Loucy (cell line): ENCODE results near the gene DCAF6.
A peak's percentile ranks its signal among the peaks of the same experiment; 100 is the strongest.

ENCODE experiments used
- H2AFZ ChIP-seq: fragments of 200-600 bp; sonication (generic); 2 replicates; pipeline ENCODE4 v1.6.0; 2016; ENCODE audit warnings: antibody characterized with exemption, mild to moderate bottlenecking, low read length, moderate library complexity
- H3F3A ChIP-seq: fragments of 200-600 bp; 2 replicates; pipeline ENCODE4 v1.6.0; 2016; ENCODE audit warnings: antibody characterized with exemption, low read depth, mild to moderate bottlenecking
- H3K27me3 ChIP-seq: fragments of 200-600 bp; sonication (generic); 2 replicates; pipeline ENCODE4 v1.6.1; 2014; ENCODE audit warnings: low read length, mild to moderate bottlenecking; ENCODE audit not compliant: insufficient read depth, poor library complexity, severe bottlenecking
- H3K36me3 ChIP-seq: fragments of 200-600 bp; sonication (generic); 2 replicates; pipeline ENCODE4 v1.6.1; 2016; ENCODE audit warnings: low read length; ENCODE audit not compliant: insufficient read depth
- H3K4me1 ChIP-seq: fragments of 200-600 bp; sonication (generic); 2 replicates; pipeline ENCODE4 v1.5.1; 2014; ENCODE audit warnings: low read length, mild to moderate bottlenecking; ENCODE audit not compliant: insufficient read depth, poor library complexity, severe bottlenecking
- H3K4me2 ChIP-seq: fragments of 200-600 bp; sonication (generic); 2 replicates; pipeline ENCODE4 v1.6.0; 2014; ENCODE audit warnings: antibody characterized with exemption, low read length, low read depth, mild to moderate bottlenecking; ENCODE audit not compliant: poor library complexity, severe bottlenecking
- H3K4me3 ChIP-seq: fragments of 200-600 bp; sonication (generic); 2 replicates; pipeline ENCODE4 v1.5.1; 2014; ENCODE audit warnings: low read length, mild to moderate bottlenecking, mixed read lengths; ENCODE audit not compliant: poor library complexity, severe bottlenecking
- H3K79me2 ChIP-seq: fragments of 200-600 bp; sonication (generic); 2 replicates; pipeline ENCODE4 v1.6.1; 2014; ENCODE audit warnings: low read length; ENCODE audit not compliant: insufficient read depth
- H3K9ac ChIP-seq: fragments of 200-600 bp; sonication (generic); 2 replicates; pipeline ENCODE4 v1.6.0; 2014; ENCODE audit warnings: mild to moderate bottlenecking, low read depth, low read length, moderate library complexity; ENCODE audit not compliant: poor library complexity, severe bottlenecking
- H3K9me2 ChIP-seq: fragments of 200-600 bp; sonication (generic); replicated peaks from 2 replicates; pipeline ENCODE4 v1.6.1; 2016; ENCODE audit warnings: low read depth, low read length, mixed read lengths
- H3K9me3 ChIP-seq: fragments of 200-600 bp; sonication (generic); 2 replicates; pipeline ENCODE4 v1.6.1; 2014; ENCODE audit warnings: mild to moderate bottlenecking, antibody characterized with exemption, low read length, low read depth; ENCODE audit not compliant: insufficient read depth
- H4K20me1 ChIP-seq: fragments of 200-600 bp; sonication (generic); 2 replicates; pipeline ENCODE4 v1.6.0; 2014; ENCODE audit warnings: antibody characterized with exemption, low read length, mild to moderate bottlenecking; ENCODE audit not compliant: insufficient read depth, poor library complexity, severe bottlenecking
- CTCF ChIP-seq: fragments of 200-600 bp; sonication (generic); conservative IDR thresholded peaks from 2 replicates; pipeline ENCODE4 v1.5.1; 2014; ENCODE audit warnings: mild to moderate bottlenecking, antibody characterized with exemption, low read length
- EZH2phosphoT487 ChIP-seq: fragments of 200-600 bp; IDR thresholded peaks from 2 replicates; pipeline ENCODE4 v1.6.1; 2018; ENCODE audit warnings: antibody characterized with exemption, mild to moderate bottlenecking, moderate library complexity, borderline replicate concordance

Gene DCAF6

DNA sequence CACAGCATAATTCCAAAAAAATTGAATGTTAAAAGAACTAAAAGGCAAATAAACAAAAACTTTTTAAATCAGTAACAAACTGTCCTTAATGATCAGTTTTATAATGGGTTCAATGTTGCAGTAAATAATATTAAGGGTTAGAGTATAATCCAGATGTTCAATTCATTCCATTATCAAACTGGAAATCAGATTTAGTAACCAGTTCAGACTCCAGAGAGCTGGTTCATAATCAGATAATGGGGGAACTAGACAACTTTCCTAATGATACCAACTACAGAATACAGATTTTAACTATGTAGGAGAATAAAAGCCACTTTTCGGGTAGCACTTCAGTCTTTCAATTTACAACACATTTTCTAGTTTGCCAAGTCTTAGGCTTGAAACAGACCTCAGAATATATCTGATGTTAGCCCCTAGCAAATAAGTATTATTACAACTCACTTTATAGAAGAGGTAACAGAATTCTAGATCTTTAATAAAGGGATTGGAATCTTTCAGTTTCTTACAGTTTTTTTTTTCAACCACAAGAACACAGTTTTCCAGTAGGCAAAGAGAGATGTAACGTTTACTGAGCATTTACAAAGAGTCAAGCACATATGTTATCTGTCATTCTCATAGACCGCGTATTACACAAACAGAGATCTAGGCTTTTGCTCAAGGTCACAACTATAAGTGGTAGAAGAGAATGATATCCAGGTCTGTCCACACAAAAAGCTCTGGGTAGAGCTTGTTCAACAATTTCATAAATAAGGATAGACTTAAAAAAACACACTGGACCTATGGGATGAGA is 1.9 kb upstream of the DCAF6 start:
- no peaks in the 10 kb centered on the region for H3K36me3 ChIP-seq
- H4K20me1 ChIP-seq, result peaks cover 44% of the 10 kb centered on the region
- no peaks in the 10 kb centered on the region for H3K9me3 ChIP-seq
- H3K4me2 ChIP-seq, result peak overlapping the region; percentile 94
- no peaks in the 10 kb centered on the region for H3F3A ChIP-seq
- H3K4me3 ChIP-seq, result peak overlapping the region; percentile 94
- H3K27me3 ChIP-seq, result no peaks in the 10 kb centered on the region
- peaks cover 55% of the 10 kb centered on the region for H3K4me1 ChIP-seq
- peak overlapping the region; percentile 79; the same call in 1 of the 2 replicates for H2AFZ ChIP-seq
- peaks cover 84% of the 10 kb centered on the region for H3K79me2 ChIP-seq
- TF ChIP-seq CTCF (no peak), EZH2phosphoT487 (no peak)
- H3K9ac ChIP-seq, result peak overlapping the region; percentile 94
- H3K9me2 ChIP-seq, result no peaks in the 10 kb centered on the region

DNA sequence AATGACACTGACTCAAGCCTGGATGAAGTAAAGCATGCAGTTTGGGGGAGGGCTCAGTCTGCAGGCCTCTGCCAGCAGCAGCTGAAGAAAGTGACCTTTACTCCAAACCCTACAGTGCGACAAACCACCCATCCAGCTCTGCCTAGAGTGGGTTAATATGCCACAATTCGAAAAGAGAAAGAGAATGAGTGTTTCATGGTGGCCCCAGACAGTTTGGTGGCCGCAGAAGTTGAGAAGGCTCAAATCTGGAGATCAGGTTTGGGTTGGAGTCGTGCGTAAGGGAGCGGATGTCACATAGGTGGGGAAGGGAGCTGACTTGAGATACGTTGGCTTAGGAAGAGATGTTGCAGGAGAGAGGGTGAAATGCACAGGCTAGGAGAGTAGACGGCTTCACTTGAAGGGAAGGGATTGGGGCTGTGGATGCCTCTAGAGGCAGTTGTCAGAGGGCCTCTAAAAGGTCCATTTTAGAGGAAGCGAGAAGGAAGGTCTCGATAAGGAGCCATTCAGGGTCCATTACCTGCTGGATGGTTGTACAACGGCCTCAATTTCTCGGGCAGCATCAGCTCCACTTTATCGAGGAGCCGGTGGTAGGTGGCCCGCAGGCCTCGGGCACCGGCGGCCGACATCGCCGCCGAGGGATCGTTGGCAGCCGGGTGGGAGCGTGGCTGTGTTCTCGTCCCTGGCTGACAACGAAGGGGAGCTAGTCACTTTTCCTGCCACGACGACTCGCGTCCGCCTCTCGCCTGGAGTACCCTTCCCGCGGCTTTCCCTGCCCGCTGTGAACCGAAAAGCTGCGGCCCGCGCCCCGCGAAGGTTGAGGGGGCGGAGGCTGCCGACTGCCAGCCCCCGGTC is 1.0 kb upstream of the DCAF6 start:
- Histone ChIP-seq H3F3A (no peaks in the 10 kb centered on the region), H3K27me3 (no peaks in the 10 kb centered on the region), H2AFZ (peak overlapping the region; percentile 79), H3K4me3 (peak overlapping the region; percentile 94), H3K9ac (peak overlapping the region; percentile 94), H3K9me2 (no peaks in the 10 kb centered on the region), H3K79me2 (peaks cover 84% of the 10 kb centered on the region), H4K20me1 (peaks cover 49% of the 10 kb centered on the region), H3K9me3 (no peaks in the 10 kb centered on the region), H3K36me3 (no peaks in the 10 kb centered on the region), H3K4me1 (peaks cover 53% of the 10 kb centered on the region), H3K4me2 (peak overlapping the region; percentile 94)
- TF ChIP-seq CTCF (no peak), EZH2phosphoT487 (no peak)

DNA sequence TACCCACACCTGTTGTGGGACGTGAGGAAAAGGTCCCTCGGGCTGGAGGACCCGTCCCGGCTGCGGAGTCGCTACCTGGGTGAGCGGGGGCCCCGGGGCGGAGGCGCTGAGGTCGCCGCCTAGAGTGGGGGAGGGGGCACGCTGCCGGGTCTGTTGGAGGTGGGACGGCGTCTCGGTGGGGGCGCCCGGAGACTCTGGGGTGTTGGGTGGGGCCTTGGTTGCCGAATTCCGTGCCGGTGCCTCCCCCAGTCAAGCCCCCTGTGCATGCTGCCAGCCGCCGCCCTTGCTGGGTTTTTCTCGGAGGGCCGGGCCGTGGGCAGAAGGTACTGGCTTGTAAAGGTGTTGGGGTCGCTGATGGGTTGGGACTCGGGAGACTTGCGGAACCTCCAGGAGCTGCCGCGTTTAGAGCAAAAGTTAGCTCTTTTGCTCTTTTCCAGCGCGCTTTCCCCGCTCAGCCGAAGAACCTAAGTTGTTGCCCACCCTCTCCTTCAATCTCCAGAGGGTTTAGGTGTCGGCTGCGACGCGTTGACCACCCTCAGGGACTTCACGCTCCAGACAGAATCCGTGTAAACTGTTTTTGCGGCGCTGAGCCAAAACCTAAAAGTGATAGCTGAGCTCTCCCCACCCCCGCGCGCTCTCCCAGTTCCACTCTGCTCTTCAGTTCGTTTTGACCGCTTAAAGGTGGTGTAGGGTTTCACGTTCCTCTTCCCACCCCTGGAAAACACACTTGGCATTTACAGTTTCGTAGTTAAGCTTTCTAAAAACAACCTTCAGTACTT is 636 bp downstream of the DCAF6 start, which contains the start of gene MPC2:
Gene MPC2 (minus strand): TSS at position 143 of the 779 bp plus-strand sequence. CDS start 1,231 bp downstream, outside the sequence.
- H3K27me3 ChIP-seq, result no peaks in the 10 kb centered on the region
- H2AFZ ChIP-seq, result peak within 1 kb of the TSS; percentile 96
- H4K20me1 ChIP-seq, result peaks cover 55% of the 10 kb centered on the region
- H3K4me3 ChIP-seq, result peak within 1 kb of the TSS; percentile 94
- peaks cover 88% of the 10 kb centered on the region for H3K79me2 ChIP-seq
- H3K9ac ChIP-seq, result peak within 1 kb of the TSS; percentile 94
- no peaks in the 10 kb centered on the region for H3K36me3 ChIP-seq
- no peak for TF ChIP-seq EZH2phosphoT487
- TF ChIP-seq CTCF, result no peak
- no peaks in the 10 kb centered on the region for H3K9me3 ChIP-seq
- H3K4me1 ChIP-seq, result peaks cover 62% of the 10 kb centered on the region
- peak within 1 kb of the TSS; percentile 82 for H3K4me2 ChIP-seq
- no peaks in the 10 kb centered on the region for H3K9me2 ChIP-seq
- H3F3A ChIP-seq, result 0 out of 2 replicates have a peak, but pooled peaks cover 2% of the 10 kb centered on the region
